Activated CD4-positive, alpha-beta T cell treated with anti-CD3 and anti-CD28 coated beads for 36 hours (primary cell): ENCODE data around the gene WDR20. TPM values are rescaled to one million over a fixed set of nuclear protein-coding genes. Genes with fewer than 3 reads are reported as not detected.

Experiments used
- ATAC-seq: fragments of 200-7000 bp; cut with Tn5 transposase; one replicate; pipeline ENCODE4 v1.10.0; 2021; ENCODE audit warnings: mild to moderate bottlenecking, moderate library complexity
- CTCF ChIA-PET: fragments of 350-600 bp; sonication (Branson Sonifier 250); formaldehyde crosslinking; loops from one replicate; lab custom pipeline; 2021; ENCODE audit warnings: antibody characterized with exemption; lab: Charles Lee
- POLR2A ChIA-PET: fragments of 350-600 bp; sonication (Branson Sonifier 250); formaldehyde crosslinking; loops from one replicate; lab custom pipeline; 2021; ENCODE audit warnings: antibody characterized with exemption, inconsistent platforms; lab: Charles Lee
- DNase-seq: peaks from one replicate; pipeline ENCODE4 v3.0.0-alpha.2; 2020
- H3K27ac Mint-ChIP-seq: one replicate; pipeline ENCODE4 v1.8.0; 2021; ENCODE audit warnings: mixed read lengths
- H3K27me3 Mint-ChIP-seq: one replicate; pipeline ENCODE4 v1.8.0; 2021; ENCODE audit warnings: mixed read lengths
- H3K36me3 Mint-ChIP-seq: one replicate; pipeline ENCODE4 v1.8.0; 2021; ENCODE audit warnings: low read depth, mixed read lengths
- H3K4me1 Mint-ChIP-seq: one replicate; pipeline ENCODE4 v1.8.0; 2021; ENCODE audit warnings: mixed read lengths
- H3K4me3 Mint-ChIP-seq: one replicate; pipeline ENCODE4 v1.8.0; 2021; ENCODE audit warnings: mild to moderate bottlenecking, moderate library complexity, mixed read lengths
- H3K9me3 Mint-ChIP-seq: one replicate; pipeline ENCODE4 v1.8.0; 2021; ENCODE audit warnings: low read depth, mixed read lengths
- intact Hi-C, 2 experiments: fragments of 100-400 bp; cut with DNase I in 1 of 2; cut with micrococcal nuclease in 1 of 2; formaldehyde crosslinking; loops; one replicate each; pipeline versions ENCODE4 v1.14.2 to v1.15.1; 2022 to 2024; cut with DNase I, micrococcal nuclease
- total RNA-seq, 2 experiments: library from RNA; stranded (reverse); gene quantifications; one replicate each; pipeline ENCODE4 v1.2.3, GENCODE V29; 2021

WDR20 gene
- total RNA-seq, 2 experiments from 2014 or later = 18.2 to 24.8 TPM

DNA sequence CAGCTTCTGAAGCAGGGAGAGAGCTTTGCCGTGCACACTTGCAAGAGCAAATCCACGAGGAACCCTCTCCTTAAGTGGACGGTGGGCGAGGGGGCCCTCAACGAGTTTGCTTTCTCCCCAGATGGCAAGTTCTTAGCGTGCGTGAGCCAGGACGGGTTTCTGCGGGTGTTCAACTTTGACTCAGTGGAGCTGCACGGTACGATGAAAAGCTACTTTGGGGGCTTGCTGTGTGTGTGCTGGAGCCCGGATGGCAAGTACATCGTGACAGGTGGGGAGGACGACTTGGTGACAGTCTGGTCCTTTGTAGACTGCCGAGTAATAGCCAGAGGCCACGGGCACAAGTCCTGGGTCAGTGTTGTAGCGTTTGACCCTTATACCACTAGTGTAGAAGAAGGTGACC is 69.0 kb downstream of the WDR20 start:
- no peaks in the 10 kb centered on the region for H3K27me3 Mint-ChIP-seq
- no peaks in the 10 kb centered on the region for H3K9me3 Mint-ChIP-seq
- H3K4me1 Mint-ChIP-seq = peaks cover 2% of the 10 kb centered on the region
- intact Hi-C loops = no loop called here
- H3K27ac Mint-ChIP-seq = peak overlapping the region; percentile 14
- no peak for ATAC-seq
- peaks cover 10% of the 10 kb centered on the region for H3K36me3 Mint-ChIP-seq
- ChIA-PET POLR2A (no interaction called here), CTCF (no interaction called here)
- DNase-seq = no peak
- no peak overlapping the region for H3K4me3 Mint-ChIP-seq

- Mint-ChIP-seq H3K27me3 (no peaks in the 10 kb centered on the region), H3K27ac (peak overlapping the region; percentile 14), H3K4me1 (peaks cover 2% of the 10 kb centered on the region), H3K4me3 (no peak overlapping the region), H3K9me3 (no peaks in the 10 kb centered on the region), H3K36me3 (peaks cover 10% of the 10 kb centered on the region)
- ATAC-seq (no peak), DNase-seq (no peak)
- ChIA-PET POLR2A (no interaction called here), CTCF (no interaction called here)
- intact Hi-C loops = no loop called here
Observed at GRCh38 chr14:102209224-102209966, 69.7 kb downstream of the WDR20 start.

DNA sequence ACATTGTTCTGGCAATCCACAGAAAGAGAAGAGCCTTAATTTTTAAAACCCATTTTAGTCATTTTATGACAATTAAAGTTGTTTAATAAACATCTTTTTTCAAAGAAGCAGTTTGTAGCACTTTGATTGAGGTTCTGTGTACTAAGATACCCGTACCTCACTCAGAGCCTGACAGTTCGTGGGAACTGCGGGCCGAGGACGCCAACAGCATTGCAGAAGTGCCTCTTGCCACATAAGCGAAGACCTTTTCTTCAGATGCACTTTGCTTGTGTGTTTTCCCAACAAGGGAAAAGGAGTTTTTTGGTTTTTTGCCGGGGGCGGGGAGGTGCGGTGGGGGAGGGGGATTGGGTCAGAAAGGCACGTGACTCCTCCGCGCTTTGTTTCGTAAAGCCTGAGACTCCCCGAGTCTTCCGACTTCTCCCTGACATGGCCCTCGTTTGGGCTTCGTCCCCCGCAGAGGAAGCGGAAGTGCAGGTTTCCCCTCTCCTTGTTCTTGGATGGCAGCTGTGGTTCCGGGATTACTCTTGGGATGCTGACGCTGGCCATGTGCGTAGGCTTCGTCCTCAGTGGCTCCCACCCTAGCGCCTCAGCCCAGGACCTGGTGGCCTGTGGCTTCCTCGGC is 70.8 kb downstream of the WDR20 start:
- Mint-ChIP-seq H3K27me3 (no peaks in the 10 kb centered on the region), H3K4me3 (no peak overlapping the region), H3K9me3 (no peaks in the 10 kb centered on the region), H3K27ac (no peak overlapping the region), H3K36me3 (peaks cover 9% of the 10 kb centered on the region), H3K4me1 (peaks cover 2% of the 10 kb centered on the region)
- intact Hi-C loops = no loop called here
- no peak for DNase-seq
- ChIA-PET CTCF (no interaction called here), POLR2A (no interaction called here)
- no peak for ATAC-seq

GRCh38 chr14:102211240-102211639 is 71.5 kb downstream of the WDR20 start:
- POLR2A ChIA-PET = no interaction called here
- CTCF ChIA-PET = no interaction called here
- no peaks in the 10 kb centered on the region for H3K9me3 Mint-ChIP-seq
- no peak overlapping the region for H3K27ac Mint-ChIP-seq
- peaks cover 2% of the 10 kb centered on the region for H3K4me1 Mint-ChIP-seq
- no peaks in the 10 kb centered on the region for H3K27me3 Mint-ChIP-seq
- no peak for DNase-seq
- H3K36me3 Mint-ChIP-seq = peaks cover 8% of the 10 kb centered on the region
- ATAC-seq = no peak
- H3K4me3 Mint-ChIP-seq = no peak overlapping the region
- intact Hi-C loops = no loop called here

DNA sequence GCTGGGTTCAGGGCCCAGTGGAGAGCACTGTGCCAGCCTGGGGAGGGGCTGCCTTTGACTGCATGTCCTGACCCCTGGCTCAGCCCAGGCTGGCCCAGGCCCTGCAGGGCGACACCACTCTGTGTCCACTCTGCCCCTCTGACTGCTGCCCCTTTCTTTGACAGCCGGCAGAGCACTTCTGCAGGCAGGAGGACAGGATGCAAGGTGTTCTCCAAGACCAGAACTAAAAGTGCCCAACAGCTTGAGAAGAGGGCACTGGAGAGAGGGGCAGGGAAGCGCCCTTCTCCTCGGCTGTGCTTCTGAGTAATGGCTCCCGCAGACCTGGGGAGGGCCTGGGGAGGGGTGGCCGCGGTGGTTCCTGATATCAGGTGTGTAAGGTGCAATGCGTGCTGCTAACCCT is 72.7 kb downstream of the WDR20 start:
- Mint-ChIP-seq H3K27ac (no peak overlapping the region), H3K9me3 (no peaks in the 10 kb centered on the region), H3K36me3 (peaks cover 7% of the 10 kb centered on the region), H3K4me3 (no peak overlapping the region), H3K4me1 (peaks cover 2% of the 10 kb centered on the region), H3K27me3 (no peaks in the 10 kb centered on the region)
- ChIA-PET POLR2A (no interaction called here), CTCF (no interaction called here)
- DNase-seq (no peak), ATAC-seq (no peak)
- intact Hi-C loops = no loop called here

DNA sequence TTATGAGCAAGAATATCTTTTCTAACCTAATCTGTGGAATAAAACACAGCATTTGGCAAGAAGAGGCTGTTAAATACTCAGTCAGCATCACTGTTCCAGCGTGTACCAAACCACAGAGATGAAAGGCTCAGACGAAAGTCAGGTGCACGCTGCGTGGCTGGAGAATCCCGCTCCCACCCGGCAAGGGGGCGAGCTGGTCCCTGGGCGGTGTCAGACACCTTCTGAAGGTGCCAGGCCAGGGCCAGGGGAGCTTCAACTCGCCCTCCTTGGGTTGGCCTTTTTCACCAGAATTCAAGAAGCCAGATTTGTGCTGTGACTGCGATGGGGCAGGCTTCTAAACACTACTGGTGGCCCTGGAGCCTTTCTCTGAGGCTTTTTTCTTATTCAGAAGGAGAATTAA is 73.1 kb downstream of the WDR20 start:
- Mint-ChIP-seq H3K27ac (no peak overlapping the region), H3K27me3 (no peaks in the 10 kb centered on the region), H3K4me3 (no peak overlapping the region), H3K4me1 (peaks cover 2% of the 10 kb centered on the region), H3K9me3 (no peaks in the 10 kb centered on the region), H3K36me3 (peaks cover 4% of the 10 kb centered on the region)
- CTCF ChIA-PET = no interaction called here
- DNase-seq (no peak), ATAC-seq (no peak)
- POLR2A ChIA-PET = no interaction called here
- intact Hi-C loops = no loop called here

- DNase-seq (no peak), ATAC-seq (no peak)
- Mint-ChIP-seq H3K27me3 (no peaks in the 10 kb centered on the region), H3K4me1 (peaks cover 2% of the 10 kb centered on the region), H3K27ac (no peak overlapping the region), H3K36me3 (peaks cover 4% of the 10 kb centered on the region), H3K9me3 (no peaks in the 10 kb centered on the region), H3K4me3 (no peak overlapping the region)
- intact Hi-C loops = no loop called here
- POLR2A ChIA-PET = interaction anchor here (0.5 to 0.6 kb wide), 2 partner anchors 55 to 263 kb away, joined by 3 to 5 read pairs; no protein-coding TSS in a partner anchor
- CTCF ChIA-PET = no interaction called here
Observed at GRCh38 chr14:102213470-102213869, 73.8 kb downstream of the WDR20 start.

DNA sequence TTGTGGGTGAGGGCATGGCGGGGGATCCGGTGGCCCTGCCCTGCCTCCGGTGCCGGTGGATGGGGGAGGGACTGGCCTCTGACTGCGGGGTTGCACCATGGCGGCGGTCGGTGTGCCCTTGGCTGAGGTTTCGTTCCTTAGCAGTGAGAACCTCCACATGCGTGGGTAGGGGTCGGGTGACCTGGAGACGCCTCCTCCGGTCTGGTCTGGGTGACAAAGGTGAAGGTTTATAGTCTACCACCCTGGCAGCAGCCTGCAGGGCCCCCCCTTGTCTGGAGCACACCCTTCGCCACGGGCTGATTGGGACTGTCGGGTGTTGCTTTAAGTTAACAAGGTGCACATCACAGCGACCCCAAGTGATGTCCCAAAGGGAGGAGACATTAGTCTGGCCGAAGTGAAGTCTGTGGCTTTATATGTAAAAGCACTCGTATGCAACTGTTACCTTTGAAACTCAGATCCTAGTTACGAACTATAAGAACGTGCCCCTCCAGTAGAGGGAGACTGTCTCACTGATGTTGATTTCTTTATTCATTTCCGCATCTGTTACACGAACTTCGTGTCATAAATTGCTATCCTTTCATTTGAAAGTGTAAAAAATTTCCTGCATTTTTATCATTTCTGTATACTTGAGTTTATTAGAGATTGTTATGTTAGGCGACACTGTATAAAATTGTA is 74.4 kb downstream of the WDR20 start:
- DNase-seq (no peak), ATAC-seq (no peak)
- Mint-ChIP-seq H3K36me3 (peaks cover 3% of the 10 kb centered on the region), H3K27me3 (no peaks in the 10 kb centered on the region), H3K9me3 (no peaks in the 10 kb centered on the region), H3K27ac (no peak overlapping the region), H3K4me3 (no peak overlapping the region), H3K4me1 (peaks cover 2% of the 10 kb centered on the region)
- ChIA-PET CTCF (interaction anchor here (1.4 kb wide), 1 partner anchor 10 kb away, joined by 3 read pairs; no protein-coding TSS in a partner anchor), POLR2A (interaction anchor here (0.6 kb wide), 1 partner anchor 55 kb away, joined by 3 read pairs; no protein-coding TSS in a partner anchor)
- intact Hi-C loops = no loop called here

GRCh38 chr14:102215071-102215470 is 75.4 kb downstream of the WDR20 start:
- Mint-ChIP-seq H3K4me3 (no peak overlapping the region), H3K27ac (no peak overlapping the region), H3K9me3 (no peaks in the 10 kb centered on the region), H3K36me3 (no peaks in the 10 kb centered on the region), H3K4me1 (peaks cover 9% of the 10 kb centered on the region), H3K27me3 (no peaks in the 10 kb centered on the region)
- POLR2A ChIA-PET = no interaction called here
- ATAC-seq (no peak), DNase-seq (no peak)
- CTCF ChIA-PET = interaction anchor here (0.8 to 1.4 kb wide), 3 partner anchors 9 to 88 kb away, joined by 3 read pairs; no protein-coding TSS in a partner anchor
- intact Hi-C loops = no loop called here

DNA sequence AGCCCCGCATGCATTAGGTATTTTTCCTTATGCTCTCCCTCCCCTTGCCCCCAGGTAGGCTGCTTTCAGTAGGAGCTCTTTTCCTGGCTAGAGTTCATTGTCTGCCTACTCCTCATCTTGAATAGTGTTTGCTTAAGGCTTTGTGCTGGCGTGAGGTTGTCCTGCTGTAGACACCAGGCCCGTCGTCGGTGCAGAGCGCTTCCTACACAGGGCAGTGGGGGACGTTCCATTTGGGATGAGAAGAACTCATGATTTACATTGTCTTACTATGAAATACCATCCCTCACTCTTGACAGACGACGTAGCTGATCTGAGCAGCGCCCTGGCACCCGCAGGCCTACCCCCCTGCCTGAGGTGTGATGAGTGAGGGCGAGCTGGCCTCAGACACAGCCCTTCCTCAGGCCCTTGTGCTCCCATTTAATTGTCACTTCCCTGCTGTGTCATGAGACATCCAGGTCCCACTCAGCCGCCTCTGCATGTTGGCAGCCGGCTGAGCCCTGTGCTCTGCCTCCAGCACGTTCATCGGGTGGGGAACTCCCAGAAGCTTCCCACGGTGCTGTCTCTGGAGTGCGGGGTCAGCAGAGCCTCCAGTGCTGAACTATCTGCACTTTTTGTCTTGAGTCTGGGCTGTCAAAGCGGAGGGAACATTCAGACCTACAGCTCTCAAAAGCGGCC is 76.0 kb downstream of the WDR20 start:
- CTCF ChIA-PET = interaction anchor here (0.7 to 1.4 kb wide), 4 partner anchors 8 to 231 kb away, joined by 3 read pairs; no protein-coding TSS in a partner anchor
- no peak for ATAC-seq
- Mint-ChIP-seq H3K4me3 (no peak overlapping the region), H3K36me3 (no peaks in the 10 kb centered on the region), H3K4me1 (peaks cover 11% of the 10 kb centered on the region), H3K9me3 (no peaks in the 10 kb centered on the region), H3K27ac (no peak overlapping the region), H3K27me3 (no peaks in the 10 kb centered on the region)
- intact Hi-C loops = no loop called here
- POLR2A ChIA-PET = no interaction called here
- DNase-seq = no peak

DNA sequence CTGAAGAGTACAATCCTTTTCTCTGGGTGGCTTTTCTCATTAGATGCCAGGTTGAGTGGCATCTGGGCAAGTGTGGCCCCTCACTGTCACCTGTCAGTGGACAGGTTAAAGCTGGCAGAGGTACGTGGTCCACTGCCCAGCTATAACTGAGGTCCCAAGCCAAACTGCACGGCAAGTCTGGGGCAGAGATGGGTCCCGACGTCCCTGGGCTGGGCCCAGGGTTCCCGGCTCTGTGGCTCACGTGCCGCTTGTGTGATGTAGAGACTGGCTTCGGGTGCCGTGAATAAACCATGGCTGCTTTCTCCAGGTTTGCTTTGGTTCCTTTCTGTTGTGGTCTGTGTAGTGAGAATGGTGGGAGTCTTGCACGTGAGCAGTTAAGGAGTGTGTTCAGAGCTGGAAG is 77.7 kb downstream of the WDR20 start:
- ATAC-seq = no peak
- H3K27me3 Mint-ChIP-seq = no peaks in the 10 kb centered on the region
- POLR2A ChIA-PET = no interaction called here
- H3K27ac Mint-ChIP-seq = no peak overlapping the region
- no peak overlapping the region for H3K4me3 Mint-ChIP-seq
- no peaks in the 10 kb centered on the region for H3K36me3 Mint-ChIP-seq
- no peak for DNase-seq
- peaks cover 17% of the 10 kb centered on the region for H3K4me1 Mint-ChIP-seq
- intact Hi-C loops = no loop called here
- H3K9me3 Mint-ChIP-seq = no peaks in the 10 kb centered on the region
- CTCF ChIA-PET = interaction anchor here (1.0 kb wide), 1 partner anchor 97 kb away, joined by 3 read pairs; no protein-coding TSS in a partner anchor
